Measurements from ENCODE around the gene RSPO3. TPM values are rescaled to one million over a fixed set of nuclear protein-coding genes. Genes with fewer than 3 reads are reported as not detected.

The RSPO3 gene
- total RNA-seq, 1 donor from 2014 or later = 2.6 TPM

GRCh38 chr6:127185437-127185995 is 67.0 kb downstream of the RSPO3 start:
- peaks cover 26% of the 10 kb centered on the region for H3K4me1 Mint-ChIP-seq (ENCODE audit: low read depth, unreplicated experiment)
- Histone ChIP-seq H3K79me2 (ENCODE audit: insufficient read depth, low read length) (no peaks in the 10 kb centered on the region), H4K20me1 (ENCODE audit: insufficient read depth, low read length) (no peaks in the 10 kb centered on the region), H2AFZ (ENCODE audit: low read depth, low read length) (no peak overlapping the region), H3K36me3 (ENCODE audit: insufficient read depth, low read length) (no peaks in the 10 kb centered on the region), H3K9me3 (ENCODE audit: insufficient read depth, low read depth, low read length) (no peaks in the 10 kb centered on the region), H3K4me1 (ENCODE audit: insufficient read depth, low read length) (no peaks in the 10 kb centered on the region), H3K4me3 (ENCODE audit: insufficient read depth, low read depth, low read length) (no peak overlapping the region), H3K27ac (ENCODE audit: low read depth, low read length) (no peak overlapping the region), H3K9ac (ENCODE audit: low read length) (no peak overlapping the region), H3K4me2 (ENCODE audit: low read length) (no peak overlapping the region), H3K27me3 (ENCODE audit: insufficient read depth, low read length) (no peaks in the 10 kb centered on the region)
- H3K4me3 Mint-ChIP-seq (ENCODE audit: unreplicated experiment) = no peak overlapping the region
- FAIRE-seq (no peak), DNase-seq (ENCODE audit: low read depth) (no peak)
- H3K36me3 Mint-ChIP-seq (ENCODE audit: low read depth, unreplicated experiment) = peaks cover 4% of the 10 kb centered on the region
- TF ChIP-seq CTCF (IDR thresholded peaks at IDR 0.05; ENCODE audit: insufficient read depth, low read depth, low read length) (no peak), EZH2 (IDR thresholded peaks at IDR 0.05; ENCODE audit: insufficient read depth, low read length) (no peak)
- no peak overlapping the region for H3K27ac Mint-ChIP-seq (ENCODE audit: unreplicated experiment)
- H3K27me3 Mint-ChIP-seq (ENCODE audit: low read depth, unreplicated experiment) = no peaks in the 10 kb centered on the region
- H3K9me3 Mint-ChIP-seq (ENCODE audit: unreplicated experiment) = no peaks in the 10 kb centered on the region

GRCh38 chr6:127186889-127187288 is 68.4 kb downstream of the RSPO3 start:
- no peak for FAIRE-seq

More at GRCh38 chr6:127186889-127187288, 68.4 kb downstream of the RSPO3 start:
- H3K9me3 Mint-ChIP-seq (ENCODE audit: unreplicated experiment) = no peaks in the 10 kb centered on the region
- H2AFZ ChIP-seq (ENCODE audit: low read depth, low read length) = no peak overlapping the region
- H3K36me3 Mint-ChIP-seq (ENCODE audit: low read depth, unreplicated experiment) = peaks cover 2% of the 10 kb centered on the region
- no peaks in the 10 kb centered on the region for H3K27me3 Mint-ChIP-seq (ENCODE audit: low read depth, unreplicated experiment)
- H3K4me3 Mint-ChIP-seq (ENCODE audit: unreplicated experiment) = no peak overlapping the region
- no peaks in the 10 kb centered on the region for H3K4me1 ChIP-seq (ENCODE audit: insufficient read depth, low read length)
- peaks cover 24% of the 10 kb centered on the region for H3K4me1 Mint-ChIP-seq (ENCODE audit: low read depth, unreplicated experiment)
- H4K20me1 ChIP-seq (ENCODE audit: insufficient read depth, low read length) = no peaks in the 10 kb centered on the region
- TF ChIP-seq CTCF (IDR thresholded peaks at IDR 0.05; ENCODE audit: insufficient read depth, low read depth, low read length) = peak; percentile 23
- no peak for TF ChIP-seq EZH2 (IDR thresholded peaks at IDR 0.05; ENCODE audit: insufficient read depth, low read length)
- H3K27ac ChIP-seq (ENCODE audit: low read depth, low read length) = no peak overlapping the region
- H3K36me3 ChIP-seq (ENCODE audit: insufficient read depth, low read length) = no peaks in the 10 kb centered on the region
- H3K9ac ChIP-seq (ENCODE audit: low read length) = no peak overlapping the region
- H3K4me3 ChIP-seq (ENCODE audit: insufficient read depth, low read depth, low read length) = no peak overlapping the region
- H3K9me3 ChIP-seq (ENCODE audit: insufficient read depth, low read depth, low read length) = no peaks in the 10 kb centered on the region
- H3K27me3 ChIP-seq (ENCODE audit: insufficient read depth, low read length) = no peaks in the 10 kb centered on the region
- H3K79me2 ChIP-seq (ENCODE audit: insufficient read depth, low read length) = no peaks in the 10 kb centered on the region
- H3K27ac Mint-ChIP-seq (ENCODE audit: unreplicated experiment) = no peak overlapping the region
- no peak overlapping the region for H3K4me2 ChIP-seq (ENCODE audit: low read length)
- no peak for DNase-seq (ENCODE audit: low read depth)
